COLO668 (cell line): Measurements from ENCODE around the gene RETSAT.
"Not testable (repeated sequence)": the region's sequence is repeated elsewhere in the genome, so short reads cannot be mapped to it uniquely, and the experiment has no call there.

Experiments
- DNase-seq: peaks from one replicate; lab custom pipeline; 2025; ENCODE audit not compliant: unreplicated experiment; lab: John Stamatoyannopoulos, UW

Gene RETSAT

DNA sequence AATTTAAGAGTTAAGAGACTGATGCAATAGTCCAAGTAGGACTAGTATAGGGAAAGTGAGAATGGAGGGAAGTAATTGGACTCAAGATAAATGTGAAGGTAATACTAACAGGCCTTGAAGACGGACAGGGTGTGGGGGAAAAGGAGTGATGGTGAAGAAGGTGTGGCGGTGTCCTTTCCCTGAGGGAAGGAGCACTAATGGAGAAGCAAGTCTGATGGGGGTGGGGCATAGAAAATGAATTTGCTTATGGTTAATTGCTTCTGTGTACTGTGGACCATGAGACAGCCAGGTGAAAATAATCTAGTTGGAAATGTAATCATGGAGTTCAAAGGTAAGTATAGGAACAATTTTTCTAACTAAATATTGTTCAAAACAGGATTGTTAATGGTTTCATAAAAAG is 19.4 kb downstream of the RETSAT start:
- no peak for DNase-seq

- DNase-seq, result not testable (repeated sequence)
Measured at GRCh38 chr2:85333877-85334276, 20.5 kb downstream of the RETSAT start.

GRCh38 chr2:85330839-85331636 is 23.3 kb downstream of the RETSAT start:
- no peak for DNase-seq

DNA sequence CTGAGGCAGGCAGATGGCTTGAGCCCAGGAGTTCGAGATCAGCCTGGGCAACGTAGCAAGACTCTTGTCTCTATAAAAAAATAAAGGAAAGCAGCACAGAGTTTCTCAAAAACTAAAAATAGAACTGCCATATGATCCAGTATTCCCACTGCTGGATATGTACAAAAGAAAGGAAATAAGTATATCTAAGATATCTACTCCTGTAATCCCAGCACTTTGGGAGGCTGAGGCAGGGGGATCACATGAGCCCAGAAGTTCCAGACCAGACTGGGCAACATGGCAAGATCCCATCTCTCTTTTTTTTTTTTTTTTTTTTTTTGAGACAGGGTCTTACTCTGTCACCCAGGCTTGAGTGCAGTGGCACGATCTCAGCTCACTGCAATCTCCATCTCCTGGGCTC is 24.6 kb downstream of the RETSAT start:
- not testable (repeated sequence) for DNase-seq

- no peak for DNase-seq
Measured at GRCh38 chr2:85329181-85329651, 25.1 kb downstream of the RETSAT start.

DNA sequence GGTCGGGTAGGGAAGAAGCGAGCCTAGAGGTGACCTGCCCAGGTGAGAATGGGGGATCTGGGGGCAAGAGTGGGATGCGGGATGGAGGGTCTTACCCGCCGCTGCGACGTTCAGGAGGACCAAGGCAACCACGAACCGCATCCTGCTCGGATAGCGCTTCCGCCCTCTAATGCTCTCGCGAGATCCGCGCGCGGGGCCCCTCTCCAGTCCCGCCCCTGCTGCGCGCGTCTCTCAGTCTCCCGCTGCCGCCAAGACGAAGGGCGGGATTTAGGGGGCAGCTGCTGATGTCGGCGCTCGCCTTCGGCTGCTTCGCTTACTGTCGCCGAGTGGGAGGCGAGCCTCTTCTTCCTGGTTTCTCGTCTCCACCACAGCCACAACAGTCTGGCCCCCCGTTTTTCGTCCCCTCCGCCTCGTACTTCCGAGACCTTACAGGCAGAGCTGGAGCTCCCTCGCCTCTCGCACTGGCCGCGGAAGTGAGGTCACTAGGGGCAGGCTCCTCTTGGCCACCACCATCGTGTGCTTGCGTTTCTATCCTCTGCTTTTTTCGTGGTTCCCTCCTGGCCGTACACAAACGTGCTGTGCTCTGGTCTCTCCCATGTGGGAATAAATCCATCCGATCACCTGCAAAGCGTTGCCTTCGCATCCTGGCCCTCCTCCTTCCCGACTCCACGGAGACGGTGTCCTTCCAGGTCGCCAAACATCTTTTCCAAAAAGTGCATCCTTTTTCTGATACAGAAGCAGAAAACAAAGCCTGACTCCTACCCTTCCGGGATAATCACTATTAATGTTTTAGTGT is 26.3 kb downstream of the RETSAT start, which contains the start of gene TGOLN2:
TGOLN2 (minus strand) TSS at position 168 of the 796 bp plus-strand sequence; CDS start at position 141, 27 bp downstream.
- peak; percentile 96 for DNase-seq

GRCh38 chr2:85327160-85327821 is 27.0 kb downstream of the RETSAT start:
- peak; percentile 40 for DNase-seq

- DNase-seq, result peak; percentile 23
Measured at GRCh38 chr2:85326406-85327159, 27.7 kb downstream of the RETSAT start.

DNA sequence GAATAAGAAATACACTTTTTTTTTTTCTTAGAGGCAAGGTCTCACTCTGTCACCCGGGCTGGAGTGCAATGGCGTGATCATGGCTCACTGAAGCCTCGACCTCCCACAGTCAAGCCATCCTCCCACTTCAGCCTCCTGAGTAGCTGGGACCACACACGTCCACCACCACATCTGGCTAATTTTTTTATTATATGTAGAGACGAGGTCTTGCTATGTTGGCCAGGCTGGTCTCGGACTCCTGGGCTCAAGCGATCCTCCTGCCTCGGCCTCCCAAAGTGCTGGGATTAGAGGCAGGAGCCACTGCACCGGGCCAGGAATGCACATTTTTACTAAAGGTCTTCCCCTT is 28.9 kb downstream of the RETSAT start:
- DNase-seq, result no peak

DNA sequence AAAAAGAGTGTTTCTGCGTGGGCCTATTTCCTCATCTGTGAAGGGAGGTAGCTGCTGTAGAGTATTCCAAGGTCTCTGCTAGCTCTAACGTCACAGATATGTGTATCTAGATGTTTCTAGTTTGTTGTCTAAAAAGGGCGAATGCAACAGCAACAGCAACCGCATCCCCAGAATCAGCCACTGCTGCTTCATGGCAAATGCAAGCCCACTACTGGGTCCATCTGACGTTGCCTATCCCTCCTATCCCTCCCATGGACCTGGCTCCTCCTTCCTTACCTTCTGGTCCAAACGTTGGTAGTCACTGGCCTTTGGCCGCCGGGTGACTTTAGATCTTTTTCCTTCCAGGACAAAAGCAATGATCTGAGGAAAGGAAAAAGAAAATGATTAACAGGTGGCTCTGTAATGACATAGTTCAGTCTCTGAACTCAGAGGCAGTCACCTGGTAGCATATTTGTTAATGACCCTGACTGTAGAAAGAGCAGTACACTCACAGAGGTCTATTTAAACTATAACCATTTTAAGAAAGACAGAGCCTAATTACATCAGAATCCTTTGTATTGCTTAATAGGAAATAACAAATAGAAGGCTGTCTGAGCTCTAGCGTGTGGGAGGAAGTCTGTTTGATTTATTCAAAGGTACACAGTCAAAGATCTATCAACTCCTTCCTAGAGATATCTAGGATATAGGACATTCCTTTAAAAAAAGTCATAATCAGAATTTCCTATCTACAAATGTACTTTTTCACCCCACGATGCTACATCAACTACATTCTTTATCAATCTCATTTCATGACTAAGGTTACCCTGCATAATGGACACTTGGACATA is 29.5 kb downstream of the RETSAT start:
- DNase-seq, result no peak

DNA sequence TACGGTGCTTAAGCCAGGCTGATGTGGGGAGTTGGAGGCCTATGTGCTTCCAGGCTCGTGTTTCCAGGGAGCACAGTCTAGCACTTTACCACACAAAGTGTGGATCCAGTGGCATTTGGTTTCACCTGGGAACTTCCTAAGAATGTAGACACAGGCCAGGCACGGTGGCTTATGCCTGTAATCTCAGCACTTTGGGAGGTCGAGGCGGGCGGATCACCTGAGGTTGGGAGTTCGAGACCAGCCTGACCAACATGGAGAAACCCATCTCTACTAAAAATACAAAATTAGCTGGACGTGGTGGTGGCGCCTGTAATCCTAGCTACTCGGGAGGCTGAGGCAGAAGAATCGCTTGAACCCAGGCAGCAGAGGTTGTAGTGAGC is 30.4 kb downstream of the RETSAT start:
- not testable (repeated sequence) for DNase-seq

DNA sequence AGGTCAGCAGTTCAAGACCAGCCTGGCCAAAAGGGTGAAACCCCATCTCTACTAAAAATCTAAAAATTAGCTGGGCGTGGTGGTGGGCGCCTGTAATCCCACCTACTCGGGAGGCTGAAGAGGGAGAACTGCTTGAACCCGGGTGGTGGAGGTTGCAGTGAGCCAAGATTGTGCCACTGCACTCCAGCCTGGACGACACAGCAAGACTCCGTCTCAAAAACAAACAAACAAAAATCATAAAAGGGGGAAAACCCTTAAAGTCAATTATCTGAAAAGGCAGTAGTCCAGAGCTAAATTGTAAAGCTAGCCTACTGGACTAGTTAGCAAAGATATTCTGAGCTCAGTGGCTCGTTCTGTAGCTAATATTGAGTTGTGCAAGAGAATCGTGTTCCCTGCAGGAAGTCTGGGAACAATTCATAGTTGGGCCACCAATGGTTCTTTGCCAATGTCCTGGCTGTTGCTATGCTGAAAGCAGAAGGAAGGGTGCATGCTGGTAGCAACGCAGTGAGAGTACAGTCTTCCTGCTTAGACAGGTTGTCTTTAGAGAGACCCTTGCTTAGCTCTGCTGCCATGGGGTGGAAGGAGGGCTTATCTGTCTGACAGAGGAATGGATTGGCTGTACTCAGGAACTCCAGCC is 30.9 kb downstream of the RETSAT start:
- no peak for DNase-seq

GRCh38 chr2:85319796-85320195 is 34.5 kb downstream of the RETSAT start:
- DNase-seq, result no peak

DNA sequence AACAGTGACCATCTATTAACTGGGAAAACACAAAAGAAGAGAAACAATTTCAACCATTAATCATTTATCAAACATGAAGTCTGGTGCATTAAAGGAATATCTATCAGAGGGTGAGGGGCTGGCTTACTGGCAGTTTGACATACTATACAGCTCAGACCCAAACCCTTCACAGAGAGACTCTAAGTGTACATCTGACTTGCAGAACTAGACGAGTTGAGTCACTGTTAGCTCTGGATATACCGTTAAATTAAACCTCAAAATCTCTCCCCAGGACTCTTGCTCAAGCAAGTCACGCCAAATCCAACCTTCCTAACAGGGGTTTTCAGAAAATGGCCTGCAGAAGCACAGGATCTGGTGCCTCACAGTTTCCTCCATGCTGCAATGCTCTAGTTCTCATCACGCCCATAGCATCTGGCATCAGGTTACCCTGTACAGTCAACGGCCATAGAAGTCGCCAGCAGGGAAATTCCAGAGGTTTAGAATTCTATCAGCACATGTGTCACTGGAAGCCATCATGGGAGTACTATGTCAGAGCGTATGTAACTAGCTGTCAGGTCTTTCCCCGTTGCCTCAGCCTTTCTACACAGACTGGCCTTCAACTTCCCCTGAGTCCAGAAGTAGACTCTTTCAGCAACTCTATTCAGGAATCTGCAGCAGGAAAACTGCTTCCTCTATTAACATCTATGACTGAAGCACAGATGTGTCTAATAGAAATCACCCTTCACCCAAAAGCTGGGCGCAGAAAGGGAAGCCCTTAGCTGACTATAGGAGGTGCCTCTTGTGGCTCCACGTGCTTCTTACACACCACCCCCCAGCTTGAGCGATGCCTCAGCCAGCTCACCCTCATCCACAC is 35.9 kb downstream of the RETSAT start:
- peak; percentile 13 for DNase-seq

DNA sequence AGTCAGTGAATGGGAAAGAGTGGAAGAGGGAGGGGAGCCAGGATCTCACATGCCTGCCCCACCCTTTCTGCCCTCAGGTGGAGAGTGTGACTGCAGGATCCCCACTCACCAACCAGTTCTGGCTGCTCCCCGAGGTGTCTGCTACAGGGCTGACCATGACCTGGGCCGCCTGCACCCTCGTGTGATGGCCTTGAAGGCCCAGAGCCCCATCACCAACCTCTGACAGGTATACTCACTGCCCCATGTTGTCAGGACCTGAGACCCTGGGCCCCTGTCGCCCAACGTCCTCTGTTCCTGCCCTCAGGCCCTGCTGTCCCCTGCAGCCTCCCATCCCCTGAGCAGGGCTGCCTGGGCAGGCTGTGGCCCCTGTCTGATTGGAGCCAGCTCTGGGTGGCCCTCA is 38.4 kb downstream of the RETSAT start:
- not testable (repeated sequence) for DNase-seq

DNA sequence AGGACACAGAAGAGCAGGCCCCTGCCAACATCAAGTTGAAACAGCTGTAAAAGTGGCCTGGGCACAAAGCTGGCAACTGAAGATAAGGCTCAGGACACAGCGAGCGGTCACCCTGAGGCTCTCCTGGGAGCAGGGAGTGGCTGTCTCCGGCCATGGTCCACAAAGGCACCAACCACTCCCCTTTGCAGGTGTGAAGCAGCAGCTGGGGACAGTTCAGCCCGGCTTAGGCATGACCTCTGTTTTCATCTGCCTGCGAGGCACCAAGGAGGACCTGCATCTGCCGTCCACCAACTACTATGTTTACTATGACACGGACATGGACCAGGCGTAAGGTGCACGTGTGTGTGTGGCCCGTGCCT is 39.5 kb downstream of the RETSAT start:
- no peak for DNase-seq

DNA sequence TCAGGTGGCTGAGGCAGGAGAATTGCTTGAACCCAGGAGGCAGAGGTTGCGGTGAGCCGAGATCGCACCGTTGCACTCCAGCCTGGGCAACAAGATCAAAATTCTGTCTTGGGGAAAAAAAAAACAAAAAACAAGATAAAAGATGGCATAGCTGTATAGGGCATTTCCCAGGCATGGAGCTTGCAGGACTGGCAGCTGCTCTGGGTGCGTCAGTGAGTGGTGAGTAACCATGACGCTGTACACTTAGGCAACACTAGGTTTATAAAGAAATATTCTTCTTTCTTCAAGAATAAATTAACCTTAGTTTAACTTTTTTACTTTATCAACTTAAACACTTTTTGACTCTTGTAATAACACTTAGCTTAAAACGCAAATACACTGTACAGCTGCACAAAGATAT is 41.9 kb downstream of the RETSAT start:
- DNase-seq, result no peak

- DNase-seq, result no peak
Measured at GRCh38 chr2:85310330-85310729, 44.0 kb downstream of the RETSAT start.
